ENCODE results near the gene NFIA.
"Not testable (repeated sequence)": the region's sequence is repeated elsewhere in the genome, so short reads cannot be mapped to it uniquely, and the experiment has no call there.

The NFIA gene

DNA sequence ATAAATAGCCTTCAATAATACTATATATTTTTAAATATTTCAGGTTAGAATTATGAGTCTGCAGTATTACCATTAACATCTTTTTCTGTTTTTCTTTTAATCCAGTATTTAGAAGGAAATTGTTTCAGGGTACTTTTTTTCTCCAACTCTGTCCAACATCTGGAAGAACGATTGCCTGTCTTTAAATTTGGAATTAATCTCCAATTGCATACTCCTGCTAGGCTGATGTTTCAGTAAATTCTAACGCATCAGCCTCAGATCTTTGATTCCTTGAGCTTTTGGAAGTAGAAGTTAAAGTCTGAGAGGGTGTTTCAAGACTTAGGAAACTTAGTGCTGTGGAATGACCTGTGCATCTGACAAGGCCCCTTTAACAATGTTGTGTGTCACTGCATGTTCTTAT is 20.3 kb downstream of the NFIA start:
- no peak for DNase-seq

DNA sequence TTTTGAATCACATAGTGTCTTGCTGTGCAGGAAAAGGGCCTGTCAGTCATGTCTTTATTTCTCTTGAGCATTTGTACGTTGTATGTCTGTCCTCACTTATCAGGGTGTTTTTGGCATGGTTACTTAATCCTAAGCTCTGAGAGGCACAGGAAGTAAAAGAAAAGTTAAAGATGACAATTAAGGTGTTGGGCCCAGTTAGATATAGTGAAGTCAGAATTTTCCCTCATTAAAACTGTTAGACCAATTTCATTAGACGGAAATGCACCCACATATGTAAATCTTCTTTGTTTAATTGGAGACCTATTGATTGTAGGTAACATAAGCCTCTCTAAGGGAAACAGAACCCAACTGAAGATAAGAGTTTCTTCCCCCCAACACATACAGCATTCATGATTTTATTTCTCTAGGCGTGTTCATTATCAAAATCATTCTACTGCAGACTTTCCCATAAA is 21.9 kb downstream of the NFIA start:
- no peak for DNase-seq

DNA sequence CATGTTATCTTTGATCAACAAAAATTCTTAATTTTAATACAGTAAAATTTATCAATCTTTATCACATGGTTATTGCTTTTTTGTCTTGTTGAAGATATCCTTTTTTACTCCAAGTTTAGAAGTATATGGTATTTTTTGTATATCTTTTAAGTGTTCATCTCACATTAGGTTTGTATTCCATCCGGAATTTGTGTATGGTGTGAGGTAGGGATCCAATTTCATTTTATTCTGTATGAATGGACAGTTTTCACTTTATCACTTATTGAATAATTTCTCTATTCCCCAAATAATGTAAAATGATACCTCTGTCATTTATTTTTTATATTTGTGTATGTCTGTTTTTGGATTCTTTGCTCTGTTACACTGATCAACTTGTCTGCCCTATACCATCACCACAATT is 25.3 kb downstream of the NFIA start:
- DNase-seq = no peak

DNA sequence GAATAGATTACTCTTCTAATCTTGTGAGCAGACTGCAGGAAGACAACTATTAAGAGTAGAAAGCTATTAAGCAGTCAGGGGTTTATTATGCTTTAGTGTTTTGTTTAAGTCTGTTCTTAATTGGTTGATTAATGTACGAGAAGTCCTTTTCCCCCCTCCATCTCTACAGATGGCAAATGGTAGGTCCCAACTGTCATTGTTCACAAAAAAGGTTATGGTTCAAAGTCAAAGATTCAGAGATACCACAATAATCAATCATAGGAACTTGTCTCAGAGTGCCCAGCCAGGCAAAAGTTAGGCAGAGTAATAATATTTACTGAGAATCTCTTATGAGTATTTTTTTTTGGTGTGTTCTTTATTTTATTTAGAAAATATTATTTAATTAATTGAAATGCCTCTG is 26.8 kb downstream of the NFIA start:
- no peak for DNase-seq

DNA sequence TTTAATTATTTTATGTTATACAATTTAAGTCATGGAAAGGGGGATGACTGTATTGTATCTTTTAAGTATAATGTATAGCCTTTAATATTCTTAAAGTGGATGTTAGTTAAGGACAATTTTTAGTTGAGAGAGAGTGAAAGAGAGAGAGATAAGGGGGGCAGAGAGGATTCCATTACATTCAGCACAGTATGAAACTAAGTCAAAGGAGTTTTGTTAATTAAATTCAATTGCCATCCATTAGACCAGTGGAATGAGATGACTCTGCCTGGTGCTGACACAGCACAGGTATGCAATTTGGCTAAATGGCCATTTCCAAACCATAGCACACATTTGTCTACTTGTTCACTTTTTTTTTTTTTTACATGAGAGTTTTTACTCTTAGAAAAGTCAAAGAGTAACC is 27.5 kb downstream of the NFIA start:
- no peak for DNase-seq

DNA sequence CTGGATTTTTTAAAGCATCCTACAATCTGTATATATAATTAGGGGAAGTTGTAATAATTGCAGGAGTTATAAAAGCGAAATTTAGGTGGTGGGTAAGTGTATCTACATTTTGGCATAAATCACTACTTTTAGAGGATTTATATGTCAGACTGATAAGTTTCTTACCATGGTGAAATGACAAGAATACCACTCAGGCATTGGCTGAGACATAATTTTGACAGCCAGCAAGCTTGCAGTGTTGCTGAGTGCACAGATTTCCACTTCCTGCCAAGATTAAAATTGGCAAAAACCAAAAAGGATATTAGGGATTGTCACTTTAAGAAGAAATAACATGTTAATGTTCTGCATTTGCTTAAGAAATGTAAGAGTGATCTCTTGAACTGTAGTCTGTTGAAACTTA is 28.2 kb downstream of the NFIA start:
- no peak for DNase-seq

DNA sequence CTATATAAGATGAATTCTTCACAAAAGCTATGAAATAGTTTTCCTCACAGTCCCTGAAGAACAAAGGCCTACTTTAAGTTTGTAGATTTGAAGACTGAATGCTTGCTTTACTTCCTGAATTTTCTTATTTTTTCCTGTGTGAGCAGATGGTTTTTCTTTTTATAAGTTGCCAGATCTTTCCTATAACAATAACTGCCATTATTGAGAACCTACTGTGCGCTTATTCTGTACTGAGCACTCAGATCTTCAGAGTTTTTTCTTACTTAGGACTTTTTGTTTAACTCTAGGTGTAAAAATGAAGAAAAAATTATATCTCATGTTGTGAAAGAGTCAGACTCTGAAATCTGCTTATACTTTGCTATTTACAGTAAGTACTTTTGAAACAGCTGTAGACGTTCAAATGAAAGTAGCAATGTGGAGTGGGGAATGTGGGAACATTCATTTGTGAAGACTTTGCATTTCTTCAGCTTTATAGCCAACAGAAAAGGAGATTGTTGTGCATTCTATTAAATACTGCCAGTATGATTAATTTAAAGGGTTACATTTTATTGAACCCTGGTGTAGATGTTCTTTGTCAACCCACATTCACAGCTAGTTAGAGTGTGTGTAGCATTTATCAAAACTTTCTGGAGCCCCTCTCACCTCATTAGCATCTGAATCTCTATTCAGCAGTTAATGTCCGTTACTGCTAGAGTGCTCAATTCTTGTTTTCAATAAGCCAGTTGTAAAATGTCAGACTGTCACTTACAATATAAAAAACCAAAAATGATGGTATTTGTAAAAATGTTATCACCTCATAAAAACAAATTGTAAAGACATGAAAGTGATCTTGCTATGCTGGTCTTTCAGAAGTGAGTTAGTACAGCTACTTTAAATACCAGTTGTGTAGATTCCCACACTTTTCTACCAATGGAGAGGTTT is 29.0 kb downstream of the NFIA start:
- DNase-seq = no peak

DNA sequence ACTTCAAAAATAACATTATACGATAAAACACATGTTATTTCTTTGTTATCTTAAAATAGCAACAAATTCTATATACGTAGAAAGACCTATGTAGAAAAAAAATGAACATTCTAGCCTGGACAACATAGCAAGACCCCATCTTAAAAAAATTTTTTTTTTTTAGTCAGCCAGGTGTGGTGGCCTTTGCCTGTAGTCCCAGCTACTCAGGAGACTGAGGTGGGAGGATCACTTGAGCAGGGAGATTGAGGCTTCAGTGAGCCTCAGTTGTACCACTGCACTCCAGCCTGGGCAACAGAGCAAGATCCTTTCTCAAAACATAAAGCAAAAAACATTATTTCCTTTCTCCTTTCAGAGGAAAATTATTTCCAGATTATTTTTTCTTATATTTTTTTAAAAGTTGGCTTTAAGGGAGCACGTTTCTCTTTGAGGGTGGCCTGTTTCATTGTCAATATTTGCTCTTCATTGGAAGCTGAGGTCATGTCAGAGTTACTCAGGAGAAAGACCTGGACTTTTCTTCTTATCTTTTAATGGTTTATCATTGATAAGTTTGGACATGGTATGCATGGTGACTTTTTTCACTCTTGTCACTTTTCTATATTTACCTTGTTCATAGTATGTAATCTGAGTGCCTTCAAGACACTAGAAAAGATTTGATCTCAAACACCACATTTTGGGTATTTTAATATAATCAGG is 32.0 kb downstream of the NFIA start:
- DNase-seq = no peak

DNA sequence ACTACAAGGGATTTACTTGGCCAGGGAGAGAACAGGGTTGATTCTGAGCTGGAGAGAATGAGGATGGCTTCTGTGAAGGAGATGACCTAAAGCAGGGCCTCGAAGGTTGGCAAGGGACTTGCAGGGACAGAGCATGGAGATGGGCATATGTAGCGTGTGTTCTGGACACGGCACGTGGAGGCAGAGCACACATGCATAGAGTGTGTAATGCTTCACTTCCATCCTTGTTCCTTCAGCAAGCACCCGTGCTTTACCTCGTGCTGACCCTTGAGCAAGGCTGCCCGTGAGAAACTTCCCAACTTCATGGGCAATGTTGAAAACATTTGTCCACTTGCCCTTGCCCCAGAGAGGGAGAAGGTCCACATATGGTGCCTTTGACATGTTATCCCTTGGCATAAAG is 33.1 kb downstream of the NFIA start:
- DNase-seq = no peak

DNA sequence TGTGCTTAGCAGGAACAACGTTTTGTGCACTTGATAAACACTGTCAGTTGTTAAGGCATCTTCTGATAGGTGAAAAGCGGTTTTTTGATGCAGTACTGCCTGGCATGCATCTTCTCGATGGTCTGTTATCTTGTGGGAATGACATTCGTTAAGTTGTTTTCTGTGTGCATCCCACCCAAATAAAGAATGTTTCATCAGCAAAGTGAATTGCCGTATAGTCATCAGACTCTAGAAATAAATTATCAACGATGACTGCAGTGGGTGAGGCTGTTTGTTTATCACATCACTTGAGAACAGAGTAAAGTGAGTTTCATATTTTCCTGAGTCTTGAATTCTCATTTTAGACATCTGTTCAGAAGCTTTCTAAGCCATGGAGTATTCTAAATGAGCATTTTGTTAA is 34.1 kb downstream of the NFIA start:
- DNase-seq = no peak

DNA sequence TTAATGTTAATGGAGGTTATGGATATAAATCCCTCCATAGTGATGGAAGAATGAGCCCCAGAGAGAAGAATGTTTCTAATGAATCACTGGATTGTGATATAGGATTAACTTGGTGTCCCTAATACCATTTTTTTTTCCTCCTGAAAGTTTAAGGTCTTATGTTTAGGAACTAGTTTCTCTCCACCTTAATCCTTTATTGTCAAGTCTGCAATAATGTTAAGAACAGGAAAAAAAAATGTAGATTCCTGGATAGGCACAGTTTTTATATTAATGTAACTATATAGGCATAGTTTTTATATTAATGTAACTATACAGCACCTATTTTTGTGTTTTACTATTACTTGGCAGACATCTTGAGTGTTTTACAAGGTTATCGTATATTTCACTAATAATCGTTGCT is 34.9 kb downstream of the NFIA start:
- no peak for DNase-seq

DNA sequence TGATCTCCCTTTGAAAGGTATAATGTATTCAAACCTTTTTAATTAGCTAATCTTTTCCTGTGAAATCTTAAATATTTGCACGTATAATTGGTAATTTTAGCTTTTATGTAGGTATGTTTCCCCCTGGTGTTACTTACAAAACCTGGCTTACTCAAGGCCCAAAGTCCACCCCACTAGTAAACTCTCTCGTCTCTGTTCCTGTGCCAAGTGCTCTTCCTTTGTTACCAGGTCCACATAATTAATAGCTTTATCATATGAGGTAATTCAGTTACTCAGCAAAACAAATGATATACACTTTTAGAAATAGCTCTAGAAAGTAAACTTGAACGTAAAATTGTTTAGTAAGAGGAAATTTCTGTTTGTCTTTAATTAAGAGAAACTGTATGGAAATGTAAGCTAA is 36.7 kb downstream of the NFIA start:
- no peak for DNase-seq

DNA sequence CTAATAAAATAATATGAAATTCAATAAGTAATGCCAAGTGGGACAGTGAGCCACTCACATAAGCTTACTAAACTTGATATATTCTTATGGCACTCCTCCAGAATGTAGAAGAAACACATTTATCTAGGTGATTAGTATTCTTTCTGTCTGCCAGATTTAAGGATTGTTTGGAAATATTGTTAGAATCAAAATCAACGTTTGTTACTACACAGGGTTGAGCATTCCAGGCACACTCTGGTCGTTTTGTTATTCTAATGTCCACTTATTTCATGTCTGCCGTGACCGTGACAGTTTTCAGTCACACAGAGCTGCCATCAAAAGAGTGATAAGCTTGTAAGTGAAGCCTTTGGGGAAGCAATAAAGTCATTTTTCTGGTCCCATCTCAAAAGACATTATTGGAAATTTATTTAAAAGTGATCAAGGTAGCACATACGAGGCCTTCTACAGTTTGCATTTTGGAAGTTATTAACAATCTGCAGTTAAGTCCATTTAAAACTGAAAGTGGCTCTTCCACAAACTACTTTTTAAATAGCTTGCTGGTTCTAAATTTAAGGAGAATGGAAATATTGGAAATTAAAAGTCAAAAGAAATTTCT is 38.0 kb downstream of the NFIA start:
- no peak for DNase-seq

DNA sequence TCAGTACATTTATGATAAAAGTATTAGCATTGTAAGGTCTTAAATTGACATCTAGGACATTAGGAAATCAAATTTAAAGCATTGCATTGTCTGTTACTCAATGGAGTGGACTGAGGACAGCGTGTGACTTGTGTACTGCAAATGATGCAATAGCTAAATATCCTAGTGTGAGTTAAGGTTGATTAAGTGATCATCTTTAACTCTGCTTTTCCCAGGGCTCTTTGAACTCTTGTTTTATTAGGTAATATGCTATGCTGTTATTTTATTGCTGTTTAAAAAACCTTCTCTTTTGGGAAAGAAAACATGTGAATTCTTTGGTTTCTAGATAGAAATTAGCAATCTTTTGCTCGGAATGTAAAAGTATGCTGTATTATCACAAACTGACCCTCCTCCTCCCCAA is 38.6 kb downstream of the NFIA start:
- no peak for DNase-seq

DNA sequence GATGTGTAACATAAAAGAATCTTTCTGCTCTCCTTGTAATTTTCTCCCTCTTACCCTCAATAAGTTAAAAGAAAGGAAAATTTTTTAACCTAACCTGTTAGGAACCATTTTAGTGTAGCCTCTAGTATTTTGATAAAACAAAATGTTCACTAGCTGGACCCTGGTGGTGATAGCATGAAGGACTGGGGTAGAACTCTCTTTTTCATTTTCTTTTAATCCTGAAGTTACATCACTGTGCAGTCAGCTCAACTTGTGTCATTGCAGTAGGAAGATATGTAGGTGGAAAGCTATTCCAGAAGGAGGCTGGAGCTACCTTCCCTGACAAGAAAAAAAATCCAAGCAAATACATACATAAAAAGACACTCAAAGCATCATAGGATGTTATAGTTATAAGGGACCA is 39.3 kb downstream of the NFIA start:
- no peak for DNase-seq

DNA sequence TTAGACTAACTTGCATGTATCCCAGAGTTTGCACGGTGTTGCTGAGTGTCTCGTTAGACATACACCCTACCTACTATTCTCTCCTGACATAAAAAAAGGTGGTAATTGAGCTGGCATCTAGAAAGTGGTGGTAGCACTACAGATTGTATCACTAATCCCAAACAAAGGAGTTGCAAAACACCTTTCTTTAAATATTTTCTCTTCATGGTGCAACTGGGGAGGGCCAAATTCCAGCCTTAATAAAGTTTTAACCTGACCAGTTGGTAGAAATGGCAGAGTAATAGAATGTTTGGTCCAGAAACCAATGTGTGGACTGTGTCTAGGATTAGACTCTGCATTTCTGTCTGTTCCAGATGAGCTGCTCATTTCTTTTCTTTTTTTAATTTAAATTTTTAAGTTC is 40.0 kb downstream of the NFIA start:
- DNase-seq = no peak

DNA sequence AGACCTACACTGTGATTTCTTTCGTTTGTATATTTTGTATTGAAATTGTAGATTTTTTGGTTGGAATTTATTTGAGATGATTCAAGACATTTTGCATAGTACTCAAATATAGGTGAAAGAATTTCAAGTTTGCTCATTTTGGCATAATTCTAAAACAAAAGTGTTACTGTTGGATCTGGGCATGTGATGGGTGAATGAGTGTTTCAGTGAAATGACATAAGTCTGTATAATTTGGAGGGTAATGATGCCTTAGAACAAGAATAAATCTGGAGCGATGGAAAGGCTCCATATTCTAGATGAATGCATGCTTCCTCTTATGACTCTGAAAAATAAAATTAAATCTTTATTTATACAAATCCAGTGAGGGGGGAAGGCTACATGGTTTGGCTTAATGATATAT is 41.0 kb downstream of the NFIA start:
- DNase-seq = no peak

DNA sequence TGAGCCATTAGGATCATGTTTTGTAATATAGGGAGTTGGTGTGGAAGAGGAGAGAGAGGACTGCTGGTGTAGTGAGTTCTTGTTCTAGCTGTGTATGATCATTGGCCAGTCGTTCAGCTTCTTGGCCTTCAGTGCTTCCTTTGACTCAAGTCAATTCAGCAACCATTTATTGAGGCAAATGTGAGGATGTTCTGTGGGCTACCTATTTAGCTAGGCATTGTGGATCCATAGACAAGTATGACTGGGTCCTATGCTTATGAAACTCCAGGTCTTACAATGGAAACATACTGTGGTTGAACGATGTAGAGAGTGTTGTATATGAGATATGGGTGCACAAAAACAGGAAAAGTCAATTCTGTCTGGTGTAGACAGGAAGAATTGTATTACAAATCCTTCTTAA is 41.7 kb downstream of the NFIA start:
- no peak for DNase-seq

DNA sequence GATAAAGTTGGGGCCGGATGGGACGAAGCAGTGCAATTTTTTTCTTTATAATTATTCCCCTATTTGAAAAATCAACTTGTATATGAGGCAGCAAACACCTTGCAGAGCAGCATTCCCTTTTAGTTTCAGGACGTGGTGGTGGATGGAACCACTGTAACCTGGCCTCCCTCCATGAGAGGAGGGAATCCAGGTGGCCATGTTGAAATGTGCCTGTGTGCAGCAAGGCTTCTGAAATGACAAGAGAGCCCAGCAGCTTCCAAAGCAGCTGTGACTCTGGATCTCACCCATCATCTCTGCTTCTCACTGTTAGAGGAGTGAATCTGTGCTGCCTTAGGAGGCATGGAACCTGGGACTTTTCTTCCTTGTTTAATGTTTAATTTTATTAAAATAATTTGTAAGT is 42.3 kb downstream of the NFIA start:
- DNase-seq = no peak

DNA sequence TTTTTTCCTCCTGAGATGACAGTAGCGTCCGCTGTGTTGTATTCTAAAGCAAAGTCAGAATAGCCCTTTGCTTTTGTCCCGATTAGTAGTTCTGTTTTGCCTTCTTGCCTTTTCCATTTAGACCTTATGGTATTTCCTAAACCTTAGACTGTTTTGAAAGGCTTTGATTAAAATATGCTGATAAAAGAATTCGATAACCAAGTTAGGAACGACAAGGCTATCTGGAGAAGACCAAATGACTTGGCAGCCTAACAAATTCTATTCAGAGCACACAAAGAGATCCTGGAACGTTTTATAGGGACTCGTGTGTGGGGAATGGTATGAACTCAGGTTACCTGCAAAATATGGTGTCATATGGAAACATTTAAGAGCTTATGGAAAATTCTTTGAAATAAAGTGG is 42.9 kb downstream of the NFIA start:
- DNase-seq = no peak

DNA sequence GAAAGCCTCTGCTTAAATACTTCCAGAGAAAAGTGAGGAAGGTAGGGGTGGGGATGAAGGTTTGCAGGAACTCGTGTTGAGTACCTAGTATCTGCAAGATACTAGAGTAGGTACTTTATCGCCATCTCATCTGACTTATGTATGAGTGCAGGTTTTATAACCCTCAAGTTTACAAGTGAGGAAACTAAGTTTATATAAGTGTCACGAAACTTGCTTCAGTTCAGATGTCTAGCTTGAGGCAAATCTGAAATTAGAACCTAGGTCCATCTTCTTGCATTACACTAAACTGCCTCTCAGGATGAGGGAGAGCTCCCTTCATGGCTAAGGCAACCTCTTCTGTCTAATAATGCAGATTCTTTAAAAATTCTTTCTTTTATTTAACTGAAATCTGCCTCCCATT is 43.5 kb downstream of the NFIA start:
- DNase-seq = no peak

DNA sequence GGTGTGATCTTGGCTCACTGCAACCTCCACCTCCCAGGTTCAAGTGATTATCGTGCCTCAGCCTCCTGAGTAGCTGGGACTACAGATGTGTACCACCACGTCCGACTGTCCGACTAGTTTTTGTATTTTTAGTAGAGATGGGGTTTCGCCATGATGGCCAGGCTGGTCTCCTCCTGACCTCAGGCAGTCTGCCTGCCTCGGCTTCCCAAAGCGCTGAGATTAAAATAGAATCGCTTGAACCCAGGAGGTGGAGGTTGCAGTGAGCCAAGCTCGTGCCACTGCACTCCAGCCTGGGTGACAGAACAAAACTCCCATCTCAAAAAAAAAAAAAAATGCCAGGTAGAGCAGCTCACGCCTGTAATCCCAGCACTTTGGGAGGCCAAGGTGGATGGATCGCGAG is 44.5 kb downstream of the NFIA start:
- DNase-seq = not testable (repeated sequence)

DNA sequence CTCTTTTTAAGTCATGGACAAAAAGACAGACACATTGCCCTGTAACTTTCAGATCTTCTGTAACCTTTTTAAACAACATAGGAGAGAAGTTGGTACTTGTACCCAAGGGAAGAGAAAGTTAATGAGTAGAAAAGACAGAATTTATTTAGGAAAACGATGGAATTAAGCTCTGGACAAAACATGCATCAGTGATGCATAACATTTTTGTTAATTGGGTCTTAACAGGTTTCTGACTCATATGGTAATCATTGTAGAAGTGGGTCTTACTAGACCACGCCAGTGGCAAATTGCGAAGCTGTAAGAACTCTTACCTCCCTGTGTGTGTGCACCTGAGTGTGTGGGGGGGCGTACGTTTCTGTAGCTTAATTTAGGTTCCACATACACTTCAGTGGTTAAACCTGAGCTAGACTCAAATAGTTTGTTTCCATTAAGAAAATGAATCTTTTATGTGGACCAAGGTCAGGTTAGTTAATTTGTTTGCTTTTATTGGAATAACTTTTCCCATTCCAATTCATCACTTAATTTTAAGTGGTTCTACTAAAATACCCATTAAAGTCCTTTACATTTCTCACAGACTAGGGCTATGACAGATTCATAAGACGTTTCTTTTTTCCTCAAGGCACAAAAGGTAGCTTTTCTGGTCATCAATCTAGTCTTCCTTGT is 48.1 kb downstream of the NFIA start:
- DNase-seq = no peak

Measured in fibroblast of skin of abdomen (primary cell).